Hepatocyte (in vitro differentiated cells): ENCODE results near the gene KRT35. TPM values are rescaled to one million over a fixed set of nuclear protein-coding genes. Genes with fewer than 3 reads are reported as not detected.

Source experiments
- DNase-seq: peaks from one replicate; pipeline ENCODE4 v3.0.0-alpha.2; 2016; ENCODE audit warnings: low spot score
- H2AFZ ChIP-seq: fragments of 200-600 bp; sonication (generic); 2 replicates; pipeline ENCODE4 v1.6.0; 2016; ENCODE audit warnings: antibody characterized with exemption, mild to moderate bottlenecking
- H3K27ac ChIP-seq: fragments of 200-600 bp; sonication (generic); 2 replicates; pipeline ENCODE4 v1.5.1; 2016; ENCODE audit warnings: mild to moderate bottlenecking
- H3K27me3 ChIP-seq: fragments of 200-600 bp; sonication (generic); 2 replicates; pipeline ENCODE4 v1.6.1; 2016
- H3K36me3 ChIP-seq: fragments of 200-600 bp; sonication (generic); replicated peaks from 2 replicates; pipeline ENCODE4 v1.5.1; 2016; ENCODE audit warnings: low read depth; ENCODE audit not compliant: insufficient read depth
- H3K4me1 ChIP-seq: fragments of 200-600 bp; sonication (generic); 2 replicates; pipeline ENCODE4 v1.5.1; 2016; ENCODE audit warnings: mild to moderate bottlenecking, moderate library complexity; ENCODE audit not compliant: insufficient read depth
- H3K4me2 ChIP-seq: fragments of 200-600 bp; sonication (generic); 2 replicates; pipeline ENCODE4 v1.6.0; 2016
- H3K4me3 ChIP-seq: fragments of 200-600 bp; sonication (generic); 2 replicates; pipeline ENCODE4 v1.5.1; 2016; ENCODE audit warnings: mild to moderate bottlenecking
- H3K79me2 ChIP-seq: fragments of 200-600 bp; sonication (generic); 2 replicates; pipeline ENCODE4 v1.6.0; 2017; ENCODE audit warnings: mild to moderate bottlenecking
- H3K9me2 ChIP-seq: fragments of 200-600 bp; sonication (generic); replicated peaks from 2 replicates; pipeline ENCODE4 v1.6.0; 2017; ENCODE audit warnings: mild to moderate bottlenecking; ENCODE audit not compliant: insufficient read depth
- H3K9me3 ChIP-seq: fragments of 200-600 bp; sonication (generic); 2 replicates; pipeline ENCODE4 v1.5.1; 2016; ENCODE audit warnings: low read depth, mild to moderate bottlenecking
- H4K20me1 ChIP-seq: fragments of 200-600 bp; sonication (generic); 2 replicates; pipeline ENCODE4 v1.6.0; 2016; ENCODE audit warnings: mild to moderate bottlenecking; ENCODE audit not compliant: insufficient read depth, poor library complexity, severe bottlenecking
- EZH2 ChIP-seq: fragments of 200-600 bp; sonication (generic); IDR thresholded peaks from 2 replicates; pipeline ENCODE4 v1.6.1; 2016; ENCODE audit warnings: antibody characterized with exemption, mild to moderate bottlenecking, borderline replicate concordance
- EZH2phosphoT487 ChIP-seq: fragments of 200-600 bp; sonication (generic); IDR thresholded peaks from one replicate; pipeline ENCODE4 v1.6.1; 2018; ENCODE audit warnings: antibody characterized with exemption, mild to moderate bottlenecking, low read depth, moderate library complexity; ENCODE audit not compliant: unreplicated experiment, severe bottlenecking
- WGBS: methylation state at CpG from one replicate; pipeline ENCODE4 v1.1.6; 2016; ENCODE audit warnings: low lambda C conversion rate; ENCODE audit errors: missing lambda C conversion rate; 5-methylcytosine and 5-hydroxymethylcytosine counted together
- polyA plus RNA-seq: library from polyadenylated mRNA; unstranded; fragments of >200 nt; fragmentation: Nextera tagmentation; extraction: Ambion mirVana; gene quantifications from 2 replicates; pipeline ENCODE4 v1.2.1, GENCODE V29; 2016
- total RNA-seq: library from RNA; depleted of rRNA; stranded (reverse); fragments of >200 nt; gene quantifications from 2 replicates; pipeline ENCODE4 v1.2.3, GENCODE V29; 2014
- TF ChIP-seq, protein P1 (sequence below): fragments of 200-600 bp; sonication (generic); IDR thresholded peaks from 2 replicates; pipeline ENCODE4 v1.5.1; 2016; ENCODE audit warnings: antibody characterized with exemption, mild to moderate bottlenecking; ENCODE audit not compliant: poor library complexity

The KRT35 gene
- total and polyA plus RNA-seq, 2 experiments from 2014 or later = not detected

DNA sequence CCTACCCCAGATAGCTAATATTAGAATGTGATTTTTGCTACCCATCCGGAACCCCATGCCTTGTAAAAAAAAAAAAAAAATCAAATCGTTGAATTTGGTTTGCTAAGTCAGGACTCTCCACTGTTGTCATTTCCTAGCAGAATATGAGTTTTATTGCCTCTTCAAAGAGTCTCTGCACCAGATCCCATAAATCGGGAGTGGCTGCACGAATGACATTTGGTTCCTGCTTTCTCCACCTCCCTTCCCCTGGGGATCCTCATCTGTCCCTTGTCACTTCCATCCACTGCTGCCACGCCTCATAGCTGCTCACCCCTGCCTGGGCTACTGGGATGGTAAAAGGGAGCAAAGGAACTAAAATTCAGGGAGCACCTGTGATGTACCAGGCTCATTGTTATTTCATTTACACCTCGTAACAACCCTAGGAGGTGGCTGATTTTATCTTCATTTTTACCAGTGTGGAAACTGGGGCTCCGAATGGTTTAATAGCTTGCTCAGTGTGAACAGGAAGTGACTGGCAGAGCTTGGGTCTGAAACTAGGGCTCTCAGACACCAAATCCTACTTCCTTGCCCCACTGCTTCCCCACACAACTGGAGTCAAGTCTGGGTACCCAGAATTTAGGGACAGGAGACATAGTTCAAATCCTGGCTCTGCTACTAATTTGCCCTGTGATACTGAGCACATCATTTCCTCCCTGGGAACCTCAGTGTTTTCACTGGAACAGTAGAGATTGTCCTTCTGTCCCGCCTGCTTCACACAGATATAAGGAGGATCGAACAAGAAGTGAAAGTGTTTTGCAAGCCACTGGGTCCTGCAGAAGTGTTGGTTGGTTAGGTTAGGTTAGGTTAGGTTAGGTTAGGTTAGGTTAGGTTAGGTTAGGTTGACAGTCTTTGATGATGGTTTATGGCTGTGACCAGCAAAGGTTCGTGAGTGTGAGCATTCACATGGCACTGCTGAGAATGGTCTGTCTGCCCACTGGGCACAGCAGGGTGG lies 9.3 kb upstream of the KRT35 start:
- Histone ChIP-seq H3K36me3 (no peaks in the 10 kb centered on the region), H4K20me1 (no peaks in the 10 kb centered on the region), H3K9me2 (no peaks in the 10 kb centered on the region), H3K4me1 (peaks cover 8% of the 10 kb centered on the region), H3K27me3 (no peaks in the 10 kb centered on the region), H2AFZ (no peak overlapping the region), H3K4me3 (no peak overlapping the region), H3K27ac (no peak overlapping the region), H3K9me3 (no peaks in the 10 kb centered on the region), H3K79me2 (no peaks in the 10 kb centered on the region), H3K4me2 (no peak overlapping the region)
- TF ChIP-seq EZH2phosphoT487 = no peak
- TF ChIP-seq EZH2 = no peak
- no peak for DNase-seq
- 72% methylated on average over 10 of the region's 10 CpGs for WGBS

DNA sequence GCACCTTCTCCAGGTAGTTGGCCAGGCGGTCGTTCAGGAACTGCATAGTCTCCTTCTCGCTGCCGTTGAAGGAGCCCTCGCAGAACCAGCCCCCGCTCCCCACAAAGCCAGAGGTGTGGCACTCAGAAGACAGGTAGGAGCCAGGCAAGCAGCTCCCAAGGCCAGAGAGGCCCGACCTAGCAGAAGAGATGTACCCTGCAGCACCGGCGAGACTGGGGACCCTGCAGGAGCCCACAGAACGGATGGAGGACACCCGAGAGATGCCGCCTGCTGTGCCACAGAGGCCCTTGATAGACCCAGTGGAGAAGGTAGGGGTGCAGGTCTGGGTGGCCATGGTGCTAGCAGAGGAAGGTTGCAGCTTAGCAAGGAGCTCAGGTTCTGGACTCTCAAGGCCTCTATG lies 8.6 kb upstream of the KRT35 start, which contains the start of gene KRT36:
Gene KRT36 (minus strand): TSS at position 380 of the 400 bp plus-strand sequence. CDS start 46 bp downstream, at position 334.
- no peak within 1 kb of the TSS for H3K4me3 ChIP-seq
- no peak within 1 kb of the TSS for H2AFZ ChIP-seq
- H3K4me1 ChIP-seq = peaks cover 8% of the 10 kb centered on the region
- H3K27me3 ChIP-seq = no peaks in the 10 kb centered on the region
- no peaks in the 10 kb centered on the region for H3K9me3 ChIP-seq
- TF ChIP-seq EZH2 (no peak), EZH2phosphoT487 (no peak)
- TF ChIP-seq, protein P1, sequence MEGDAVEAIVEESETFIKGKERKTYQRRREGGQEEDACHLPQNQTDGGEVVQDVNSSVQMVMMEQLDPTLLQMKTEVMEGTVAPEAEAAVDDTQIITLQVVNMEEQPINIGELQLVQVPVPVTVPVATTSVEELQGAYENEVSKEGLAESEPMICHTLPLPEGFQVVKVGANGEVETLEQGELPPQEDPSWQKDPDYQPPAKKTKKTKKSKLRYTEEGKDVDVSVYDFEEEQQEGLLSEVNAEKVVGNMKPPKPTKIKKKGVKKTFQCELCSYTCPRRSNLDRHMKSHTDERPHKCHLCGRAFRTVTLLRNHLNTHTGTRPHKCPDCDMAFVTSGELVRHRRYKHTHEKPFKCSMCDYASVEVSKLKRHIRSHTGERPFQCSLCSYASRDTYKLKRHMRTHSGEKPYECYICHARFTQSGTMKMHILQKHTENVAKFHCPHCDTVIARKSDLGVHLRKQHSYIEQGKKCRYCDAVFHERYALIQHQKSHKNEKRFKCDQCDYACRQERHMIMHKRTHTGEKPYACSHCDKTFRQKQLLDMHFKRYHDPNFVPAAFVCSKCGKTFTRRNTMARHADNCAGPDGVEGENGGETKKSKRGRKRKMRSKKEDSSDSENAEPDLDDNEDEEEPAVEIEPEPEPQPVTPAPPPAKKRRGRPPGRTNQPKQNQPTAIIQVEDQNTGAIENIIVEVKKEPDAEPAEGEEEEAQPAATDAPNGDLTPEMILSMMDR = no peak
- WGBS = 94% methylated on average over 12 of the region's 12 CpGs
- H4K20me1 ChIP-seq = no peaks in the 10 kb centered on the region
- H3K9me2 ChIP-seq = no peaks in the 10 kb centered on the region
- no peak within 1 kb of the TSS for H3K27ac ChIP-seq
- no peak for DNase-seq
- no peaks in the 10 kb centered on the region for H3K79me2 ChIP-seq
- H3K4me2 ChIP-seq = no peak within 1 kb of the TSS
- H3K36me3 ChIP-seq = no peaks in the 10 kb centered on the region

DNA sequence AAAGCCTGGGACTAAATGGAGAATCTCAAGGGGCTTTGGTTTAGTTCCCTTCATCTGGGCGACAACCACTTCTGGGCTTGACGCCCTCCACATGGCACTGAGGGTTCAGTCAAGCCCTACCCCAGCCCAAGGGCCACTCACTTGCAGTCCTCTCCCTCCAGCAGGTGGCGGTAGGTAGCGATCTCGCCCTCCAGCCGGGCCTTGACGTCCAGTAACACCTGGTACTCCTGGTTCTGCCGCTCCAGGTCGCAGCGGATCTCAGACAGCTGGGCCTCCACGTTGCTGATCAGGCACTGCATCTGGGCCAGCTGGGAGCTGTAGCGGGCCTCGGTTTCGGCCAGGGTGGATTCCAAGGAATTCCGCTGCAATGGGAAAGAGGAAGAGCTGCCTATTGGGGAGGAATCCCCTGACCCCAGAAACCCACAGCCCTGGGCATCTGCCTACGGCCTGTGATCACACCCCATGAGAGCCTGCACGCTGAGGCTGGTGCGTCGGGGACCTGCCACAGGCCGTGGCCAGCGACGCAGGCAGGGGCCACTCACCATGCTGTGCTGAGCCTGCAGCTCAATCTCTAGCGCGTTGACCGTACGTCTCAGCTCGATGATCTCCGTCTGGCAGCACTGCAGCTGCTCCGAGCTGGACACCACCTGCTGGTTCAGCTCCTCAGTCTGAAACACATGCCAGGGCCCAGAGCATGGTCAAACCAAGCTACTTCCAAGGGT lies 6.0 kb upstream of the KRT35 start:
- WGBS = 72% methylated on average over 28 of the region's 29 CpGs
- H4K20me1 ChIP-seq = no peaks in the 10 kb centered on the region
- no peak for DNase-seq
- H3K4me3 ChIP-seq = no peak overlapping the region
- no peak for TF ChIP-seq EZH2phosphoT487
- TF ChIP-seq, protein P1 = peak; percentile 27
- no peak overlapping the region for H2AFZ ChIP-seq
- H3K4me2 ChIP-seq = no peak overlapping the region
- peaks cover 8% of the 10 kb centered on the region for H3K4me1 ChIP-seq
- H3K9me3 ChIP-seq = no peaks in the 10 kb centered on the region
- H3K9me2 ChIP-seq = no peaks in the 10 kb centered on the region
- H3K27ac ChIP-seq = no peak overlapping the region
- no peaks in the 10 kb centered on the region for H3K27me3 ChIP-seq
- H3K36me3 ChIP-seq = no peaks in the 10 kb centered on the region
- no peaks in the 10 kb centered on the region for H3K79me2 ChIP-seq
